Heart right ventricle (tissue), 16 donors: ENCODE measurements around the gene PDE4D. TPM values are rescaled to one million over a fixed set of nuclear protein-coding genes. Genes with fewer than 3 reads are reported as not detected.

ENCODE experiments used
- ATAC-seq, 8 donors: fragments of 200-7000 bp; cut with Tn5 transposase; one replicate each; pipeline ENCODE4 v1.9.1; 2020; ENCODE audit warnings: mild to moderate bottlenecking in 8 of 8, moderate library complexity in 8 of 8, moderate number of reproducible peaks in 1 of 8
- DNase-seq, 2 donors: peaks; one replicate each; pipeline ENCODE4 v3.0.0-alpha.2; 2020
- H3K27ac ChIP-seq, 10 donors: fragments of 200-600 bp; sonication (generic) in 2 of 10; one replicate each; pipeline versions ENCODE4 v1.5.0 to v1.8.0; 2020 to 2022; ENCODE audit warnings: mild to moderate bottlenecking in 3 of 10
- H3K27me3 ChIP-seq, 7 donors: fragments of 200-600 bp; one replicate each; pipeline ENCODE4 v1.8.0; 2021 to 2022; ENCODE audit warnings: mild to moderate bottlenecking in 2 of 7
- H3K36me3 ChIP-seq, 9 donors: fragments of 200-600 bp; sonication (generic) in 1 of 9; one replicate each; pipeline versions ENCODE4 v1.5.0 to v1.8.0; 2020 to 2022; ENCODE audit warnings: mild to moderate bottlenecking in 2 of 9
- H3K4me1 ChIP-seq, 9 donors: fragments of 200-600 bp; sonication (generic) in 1 of 9; one replicate each; pipeline versions ENCODE4 v1.5.0 to v1.8.0; 2020 to 2022; ENCODE audit warnings: mild to moderate bottlenecking in 4 of 9
- H3K4me3 ChIP-seq, 10 donors: fragments of 200-600 bp; sonication (generic) in 2 of 10; one replicate each; pipeline versions ENCODE4 v1.5.0 to v1.8.0; 2020 to 2022; ENCODE audit warnings: mild to moderate bottlenecking in 7 of 10, moderate library complexity in 2 of 10
- H3K9me3 ChIP-seq, 11 donors: fragments of 200-600 bp in 10 of 11; sonication (generic) in 2 of 11; one replicate each; pipeline versions ENCODE4 v1.5.0 to v1.8.0; 2013 to 2022; ENCODE audit warnings: mild to moderate bottlenecking in 2 of 11, control low read depth in 1 of 11, moderate library complexity in 1 of 11
- WGBS, 2 donors: extraction: QIAGEN DNeasy Blood & Tissue Kit; methylation state at CpG; one replicate each; pipeline ENCODE4 v1.1.7; 2013; ENCODE audit warnings: inconsistent platforms in 1 of 2; 5-methylcytosine and 5-hydroxymethylcytosine counted together
- intact Hi-C, 10 donors: fragments of 100-400 bp; cut with DNase I; formaldehyde crosslinking; loops; one replicate each; pipeline versions ENCODE4 v1.11.1 to v1.14.2; 2022
- polyA plus RNA-seq, 2 donors: library from polyadenylated mRNA; stranded (reverse); fragments of 200-250 nt; gene quantifications; one replicate each; pipeline ENCODE4 v1.2.3, GENCODE V29; 2013
- total RNA-seq, 10 donors: library from RNA; stranded (reverse); fragmentation: NEBNext Ultra II Directional in 3 of 10; extraction: Animal tissue kit (Norgen Biotek cat#: 25700) in 3 of 10; gene quantifications; one replicate each; pipeline versions ENCODE4 v1.2.1 to v1.2.4, GENCODE V29; 2021 to 2023
- TF ChIP-seq, protein P1 (sequence below), 9 donors: fragments of 200-600 bp; sonication (generic) in 2 of 9; IDR thresholded peaks; one replicate each; pipeline versions ENCODE4 v1.5.0 to v1.8.0; 2021 to 2022; ENCODE audit warnings: antibody characterized with exemption in 9 of 9, mild to moderate bottlenecking in 5 of 9, moderate library complexity in 1 of 9
- donor health status: Arrhythmogenic right ventricular cardiomyopathy.
- donor health status: ischemic (EF 13 %, LVEDD 7.1; RV severe dilation, severe dysfunction).
- donor health status: healthy with polysubstance abuse.
- donor health status: DM: no; HTN: yes; CAD: no.
- donor health status: DM: no; HTN: no; CAD: no.
- donor health status: ischemic (EF 25% LVEDD 6.9; RV normal size, moderate dysfunction).
- donor health status: ischemic (EF 25% LVEDD 5.7; RV mildly dilated, moderate dysfunction).
- donor health status: healthy.
- donor health status: DM: yes; HTN: yes; CAD: no.
- donor health status: Ischemic cardiomyopathy.
- donor health status: ischemic (EF 35%, LVEDD 5.7; RV mildly dilated, moderate dysfunction).
- donor health status: nonischemic (EF 11% LVEDD 7.7; RV severe dilation, severe dysfunction).
- donor health status: DM: yes; HTN: yes; CAD: no.
- donor health status: PGD.
- donor health status: ischemic (EF 29% LVEDD 5.4; RV normal size, mild dysfunction).
- donor health status: nonischemic (EF 23%, LVEDD 6.1; RV moderate dilation, normal function).

The PDE4D gene
- total and polyA plus RNA-seq, 12 donors: 5.8 to 83.2 (median 39.5) TPM

DNA sequence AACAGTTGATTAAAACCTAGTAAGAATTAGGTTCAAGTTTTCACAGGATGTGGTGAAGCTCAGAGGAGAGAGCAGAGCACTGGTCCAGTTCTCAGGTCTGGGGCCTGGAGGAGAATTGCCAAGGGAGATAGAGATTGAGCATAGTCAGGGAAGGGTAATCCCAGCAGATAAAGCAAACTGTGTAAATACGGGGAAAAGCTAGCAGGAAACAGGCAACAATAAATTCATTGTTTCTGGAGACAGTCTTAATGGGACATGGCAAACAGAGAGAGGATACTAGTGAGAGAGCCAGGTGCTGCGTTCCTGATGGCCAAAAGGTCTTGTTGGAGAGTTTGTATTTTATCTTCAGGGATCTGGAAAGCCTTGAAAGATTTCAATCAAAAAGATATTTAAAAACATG, 333.0 kb downstream of the PDE4D start:
- no peaks in the 10 kb centered on the region for H3K9me3 ChIP-seq
- H3K4me1 ChIP-seq: peaks cover 0 to 6% (median 0%) of the 10 kb centered on the region in 9 donors
- no peaks in the 10 kb centered on the region for H3K36me3 ChIP-seq
- TF ChIP-seq, protein P1, sequence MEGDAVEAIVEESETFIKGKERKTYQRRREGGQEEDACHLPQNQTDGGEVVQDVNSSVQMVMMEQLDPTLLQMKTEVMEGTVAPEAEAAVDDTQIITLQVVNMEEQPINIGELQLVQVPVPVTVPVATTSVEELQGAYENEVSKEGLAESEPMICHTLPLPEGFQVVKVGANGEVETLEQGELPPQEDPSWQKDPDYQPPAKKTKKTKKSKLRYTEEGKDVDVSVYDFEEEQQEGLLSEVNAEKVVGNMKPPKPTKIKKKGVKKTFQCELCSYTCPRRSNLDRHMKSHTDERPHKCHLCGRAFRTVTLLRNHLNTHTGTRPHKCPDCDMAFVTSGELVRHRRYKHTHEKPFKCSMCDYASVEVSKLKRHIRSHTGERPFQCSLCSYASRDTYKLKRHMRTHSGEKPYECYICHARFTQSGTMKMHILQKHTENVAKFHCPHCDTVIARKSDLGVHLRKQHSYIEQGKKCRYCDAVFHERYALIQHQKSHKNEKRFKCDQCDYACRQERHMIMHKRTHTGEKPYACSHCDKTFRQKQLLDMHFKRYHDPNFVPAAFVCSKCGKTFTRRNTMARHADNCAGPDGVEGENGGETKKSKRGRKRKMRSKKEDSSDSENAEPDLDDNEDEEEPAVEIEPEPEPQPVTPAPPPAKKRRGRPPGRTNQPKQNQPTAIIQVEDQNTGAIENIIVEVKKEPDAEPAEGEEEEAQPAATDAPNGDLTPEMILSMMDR (IDR thresholded peaks at IDR 0.05): no peak
- DNase-seq: no peak
- WGBS, 2 donors: 68 to 75% methylated on average over 2 of the region's 2 CpGs
- H3K4me3 ChIP-seq: no peak overlapping the region
- intact Hi-C loops: no loop called here
- no peak overlapping the region for H3K27ac ChIP-seq
- no peak for ATAC-seq
- peaks cover 0 to 4% (median 0%) of the 10 kb centered on the region in 7 donors for H3K27me3 ChIP-seq

GRCh38 chr5:59559847-59560246, 333.7 kb downstream of the PDE4D start:
- no peak for ATAC-seq
- TF ChIP-seq, protein P1 (IDR thresholded peaks at IDR 0.05): no peak
- Histone ChIP-seq H3K4me1 (peaks cover 0 to 6% (median 0%) of the 10 kb centered on the region in 9 donors), H3K27ac (no peak overlapping the region), H3K9me3 (no peaks in the 10 kb centered on the region), H3K36me3 (no peaks in the 10 kb centered on the region), H3K4me3 (no peak overlapping the region), H3K27me3 (peaks cover 0 to 4% (median 0%) of the 10 kb centered on the region in 7 donors)
- intact Hi-C loops: no loop called here
- DNase-seq: no peak
- 91% methylated on average over 4 of the region's 4 CpGs for WGBS, 2 donors

- TF ChIP-seq, protein P1 (IDR thresholded peaks at IDR 0.05): no peak
- DNase-seq: no peak
- no peak overlapping the region for H3K27ac ChIP-seq
- H3K9me3 ChIP-seq: no peaks in the 10 kb centered on the region
- H3K4me3 ChIP-seq: no peak overlapping the region
- peaks cover 0 to 6% (median 0%) of the 10 kb centered on the region in 9 donors for H3K4me1 ChIP-seq
- 57 to 59% methylated on average over 3 of the region's 3 CpGs for WGBS, 2 donors
- intact Hi-C loops: no loop called here
- peaks cover 0 to 4% (median 0%) of the 10 kb centered on the region in 7 donors for H3K27me3 ChIP-seq
- no peak for ATAC-seq
- no peaks in the 10 kb centered on the region for H3K36me3 ChIP-seq
These were observed 334.2 kb downstream of the PDE4D start for GRCh38 chr5:59559323-59559722.

GRCh38 chr5:59558501-59558900, 335.0 kb downstream of the PDE4D start:
- TF ChIP-seq, protein P1 (IDR thresholded peaks at IDR 0.05): no peak
- DNase-seq (no peak), ATAC-seq (no peak)
- H3K27ac ChIP-seq: no peak overlapping the region
- H3K36me3 ChIP-seq: no peaks in the 10 kb centered on the region
- no peak overlapping the region for H3K4me3 ChIP-seq
- H3K27me3 ChIP-seq: peaks cover 0 to 4% (median 0%) of the 10 kb centered on the region in 7 donors
- intact Hi-C loops: no loop called here
- WGBS, 2 donors: 92 to 94% methylated on average over 1 of the region's 1 CpG
- peaks cover 0 to 6% (median 0%) of the 10 kb centered on the region in 9 donors for H3K4me1 ChIP-seq
- no peaks in the 10 kb centered on the region for H3K9me3 ChIP-seq
